Breast epithelium (tissue), 3 donors: ENCODE measurements around the gene SLC6A7.

ENCODE experiments used
- CTCF ChIP-seq, 3 donors: fragments of 450-650 bp; IDR thresholded peaks; one replicate each; pipeline ENCODE4 v1.5.1; 2016 to 2017; ENCODE audit warnings: antibody characterized with exemption in 3 of 3, mild to moderate bottlenecking in 3 of 3, moderate library complexity in 3 of 3
- POLR2A ChIP-seq: fragments of 450-650 bp; IDR thresholded peaks from one replicate; pipeline ENCODE4 v1.6.1; 2016; ENCODE audit warnings: antibody characterized with exemption, mild to moderate bottlenecking, moderate library complexity
- POLR2AphosphoS5 ChIP-seq, 3 donors: sonication (generic); formaldehyde crosslinking; IDR thresholded peaks; one replicate each; pipeline ENCODE4 v1.6.1; 2017; ENCODE audit warnings: antibody characterized with exemption in 3 of 3

GRCh38 chr5:150148117-150148927 lies 41.5 kb upstream of the SLC6A7 start:
- no peak for TF ChIP-seq POLR2AphosphoS5 (IDR thresholded peaks at IDR 0.05)
- no peak for TF ChIP-seq CTCF (IDR thresholded peaks at IDR 0.05)
- TF ChIP-seq POLR2A = no peak
